GM18511 (cell line): ENCODE results near the gene ADAMTSL1.

Source experiments
- ATAC-seq: cut with Tn5 transposase; IDR thresholded peaks from one replicate; pipeline ENCODE4 v1.9.1; 2021; ENCODE audit warnings: mild to moderate bottlenecking, moderate library complexity; ENCODE audit not compliant: unreplicated experiment

The ADAMTSL1 gene

DNA sequence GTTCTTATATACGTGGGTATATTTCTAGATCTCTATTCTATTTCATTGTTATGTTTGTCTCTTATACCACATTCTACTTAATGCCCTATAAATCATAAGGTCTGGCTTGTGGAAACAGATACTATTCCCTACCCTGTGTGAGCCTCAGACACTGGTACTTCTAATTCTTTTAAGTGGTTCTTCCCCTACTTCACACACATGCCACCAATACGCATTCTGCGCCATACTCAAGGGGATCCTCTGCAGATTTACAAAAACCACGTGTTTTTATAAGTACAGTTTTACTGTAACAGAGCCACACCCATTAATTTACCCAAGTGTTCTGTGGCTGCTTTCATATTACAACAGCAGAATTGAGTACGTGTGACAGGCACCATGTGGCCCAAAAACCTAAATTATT lies 363.4 kb downstream of the ADAMTSL1 start:
- no peak for ATAC-seq

DNA sequence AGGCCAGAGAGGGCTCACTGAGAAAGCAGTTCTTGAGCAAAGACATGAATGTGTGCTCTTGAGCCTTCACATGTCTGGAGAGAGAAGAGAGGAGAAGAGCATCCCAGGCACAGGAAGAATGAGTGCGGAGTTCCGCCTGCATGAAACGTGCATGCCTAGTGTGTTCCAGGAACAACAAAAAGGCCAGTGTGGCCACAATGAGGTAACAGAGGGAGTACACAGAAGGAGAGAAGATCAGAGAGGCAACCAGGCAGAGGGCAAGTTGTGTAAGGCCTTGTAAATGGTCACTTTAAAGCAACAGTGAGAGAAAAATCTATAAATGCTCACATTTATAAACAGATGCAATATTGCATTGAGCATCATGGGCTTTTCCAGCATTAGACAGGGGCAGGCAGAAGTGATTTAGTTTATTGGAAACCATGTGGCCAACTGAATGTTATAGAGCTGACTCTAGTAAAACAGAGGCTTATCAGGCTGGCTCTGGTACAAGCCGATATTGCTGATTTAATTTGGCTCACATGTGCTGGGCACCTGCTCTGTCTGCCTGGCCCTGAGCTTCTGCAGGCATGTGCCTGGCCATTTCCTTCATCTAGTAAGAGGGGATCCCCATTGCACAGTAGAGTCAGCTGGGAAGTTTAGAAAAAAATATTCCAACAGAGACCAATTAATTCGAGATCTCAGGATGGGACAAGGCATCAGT lies 373.8 kb downstream of the ADAMTSL1 start:
- no peak for ATAC-seq

DNA sequence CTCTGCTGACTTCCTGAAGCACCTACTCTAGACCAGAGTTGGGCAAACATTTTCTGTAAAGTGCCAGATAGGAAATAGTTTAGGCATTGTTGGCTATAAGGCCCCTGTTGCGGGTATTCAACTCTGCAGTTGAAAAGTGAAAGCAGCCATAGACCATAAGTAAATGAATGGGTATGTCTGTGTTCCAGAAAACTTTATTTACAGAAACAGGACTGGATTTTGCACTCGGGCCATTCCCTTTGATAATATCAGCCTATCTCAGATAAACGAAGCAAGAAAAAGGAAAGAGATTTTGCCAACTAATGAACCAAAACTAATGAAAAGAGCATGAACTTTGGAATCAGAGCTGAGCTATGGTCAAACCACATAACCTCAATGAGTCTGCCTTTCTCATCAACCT lies 374.7 kb downstream of the ADAMTSL1 start:
- ATAC-seq: no peak

DNA sequence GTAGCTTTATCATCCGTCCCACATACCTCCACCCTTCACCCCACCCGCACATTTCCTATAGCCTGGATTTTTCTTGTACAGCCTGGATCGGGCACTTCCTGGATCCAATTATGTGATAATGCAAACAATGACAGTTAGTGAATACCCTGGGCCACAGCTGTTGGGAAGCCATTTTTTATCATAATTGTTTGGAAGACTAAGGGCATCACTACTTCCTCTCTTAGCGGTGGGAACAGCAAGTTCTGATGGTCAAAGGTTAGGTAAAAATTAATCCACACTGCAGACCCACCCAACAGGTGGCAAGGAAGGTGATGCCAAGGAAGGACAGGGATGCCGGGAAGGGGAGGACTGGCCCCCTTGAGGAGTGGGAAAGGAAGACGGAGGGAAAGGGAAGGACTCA lies 375.3 kb downstream of the ADAMTSL1 start:
- ATAC-seq: no peak

DNA sequence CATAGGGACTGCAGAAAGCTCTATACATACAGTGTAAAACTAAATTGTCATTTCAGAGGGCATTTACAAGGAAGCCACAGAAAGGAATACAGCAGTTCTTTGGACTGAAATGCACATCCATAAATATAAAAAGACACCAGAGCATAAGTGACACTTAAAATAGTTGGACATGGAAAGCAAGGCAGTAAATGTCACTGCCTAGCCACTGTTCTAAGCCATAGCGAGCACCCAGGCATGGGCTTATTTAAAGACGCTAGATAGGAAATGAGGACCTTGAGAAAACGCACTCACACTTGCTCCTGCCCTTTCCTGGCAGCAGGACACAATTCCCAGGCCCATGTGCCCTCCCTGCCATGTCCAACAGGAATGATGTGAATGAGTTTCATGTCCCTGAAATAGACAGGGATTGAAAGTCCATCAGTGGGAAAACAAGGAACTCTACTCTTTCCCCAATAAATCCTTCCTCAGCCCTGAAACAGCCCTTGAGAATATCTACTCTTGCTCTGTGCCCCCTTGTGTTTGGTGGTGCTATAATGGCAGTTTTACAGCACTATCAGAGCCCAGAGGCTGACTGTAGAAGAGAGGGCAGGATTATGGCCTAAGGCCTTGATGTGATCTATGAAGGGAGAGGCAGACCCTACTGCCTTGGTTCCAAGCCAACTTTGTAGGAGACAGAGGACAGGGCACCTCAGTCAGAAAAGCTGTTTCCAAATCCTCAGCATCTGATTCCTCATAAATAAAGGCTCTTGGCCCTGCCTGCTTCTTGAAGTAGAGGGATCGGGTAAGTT lies 376.1 kb downstream of the ADAMTSL1 start:
- ATAC-seq: no peak

DNA sequence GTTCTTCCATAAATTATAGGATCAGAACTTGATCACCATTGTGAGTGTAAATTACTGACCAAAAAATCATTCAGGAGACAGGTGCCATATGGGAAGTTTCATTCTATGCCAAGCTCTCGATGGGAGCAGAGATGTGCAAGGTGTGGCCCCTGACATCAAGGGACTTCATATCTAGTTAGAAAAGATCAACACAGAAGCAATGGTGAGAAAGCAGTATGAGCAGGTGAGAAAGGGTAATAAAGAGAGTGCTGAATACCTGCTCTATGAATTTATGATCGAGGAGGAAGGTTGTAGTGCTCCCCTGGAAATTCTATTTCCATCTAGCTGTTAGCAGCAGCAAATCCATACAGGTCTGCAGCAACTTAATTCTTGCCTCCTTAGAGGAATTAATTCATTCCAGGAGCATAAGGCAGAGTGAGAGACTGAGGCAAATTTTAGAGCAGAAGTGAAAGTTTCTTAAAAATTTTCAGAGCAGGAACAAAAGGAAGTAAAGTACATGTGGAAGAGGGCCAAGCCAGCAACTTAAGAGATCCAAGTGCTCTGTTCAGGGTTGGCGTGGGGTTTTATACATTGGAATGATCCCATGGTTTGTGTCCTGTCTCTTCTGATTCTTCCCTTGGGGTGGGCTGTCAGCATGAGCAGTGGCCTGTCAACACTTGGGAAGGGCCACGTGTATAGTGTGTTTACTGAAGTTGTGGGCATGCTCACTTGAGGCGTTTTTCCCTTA lies 377.3 kb downstream of the ADAMTSL1 start:
- no peak for ATAC-seq

DNA sequence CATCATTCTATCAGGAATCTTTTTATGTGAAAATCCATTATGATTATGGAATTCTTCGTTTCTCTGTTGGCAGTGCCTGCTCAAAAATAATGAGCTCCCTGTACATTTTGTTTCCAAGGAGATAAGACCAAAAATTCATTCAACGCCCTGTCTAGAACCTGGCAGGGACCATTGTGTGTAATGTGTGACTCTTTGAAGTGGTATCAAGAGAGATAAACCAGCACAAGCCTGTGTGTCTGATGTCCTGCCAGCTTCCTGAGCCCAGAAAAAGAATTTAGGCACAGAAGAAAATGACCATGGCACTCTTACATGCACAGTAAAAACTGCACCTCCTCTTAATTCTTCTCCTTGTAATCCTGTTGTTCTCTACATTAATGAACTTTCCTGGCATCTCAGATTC lies 381.7 kb downstream of the ADAMTSL1 start:
- no peak for ATAC-seq

DNA sequence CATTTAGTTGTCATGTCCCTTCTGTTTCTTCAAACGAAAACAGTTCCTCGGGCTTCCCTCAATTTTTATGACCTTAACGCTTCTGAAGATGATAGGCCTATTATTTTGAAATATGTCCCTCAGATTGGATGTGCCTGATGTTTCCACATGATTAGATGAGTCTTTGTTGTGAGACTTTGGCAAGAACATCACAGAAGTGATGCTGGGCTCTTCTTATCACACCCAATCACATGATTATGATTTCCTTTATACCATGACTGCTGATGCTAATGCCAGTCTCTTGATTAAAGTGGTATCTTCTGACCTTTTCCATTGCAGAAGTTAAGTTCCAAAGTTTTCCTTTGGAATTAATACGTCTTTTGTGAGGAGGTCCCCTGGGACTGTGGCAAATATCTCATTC lies 383.4 kb downstream of the ADAMTSL1 start:
- no peak for ATAC-seq

DNA sequence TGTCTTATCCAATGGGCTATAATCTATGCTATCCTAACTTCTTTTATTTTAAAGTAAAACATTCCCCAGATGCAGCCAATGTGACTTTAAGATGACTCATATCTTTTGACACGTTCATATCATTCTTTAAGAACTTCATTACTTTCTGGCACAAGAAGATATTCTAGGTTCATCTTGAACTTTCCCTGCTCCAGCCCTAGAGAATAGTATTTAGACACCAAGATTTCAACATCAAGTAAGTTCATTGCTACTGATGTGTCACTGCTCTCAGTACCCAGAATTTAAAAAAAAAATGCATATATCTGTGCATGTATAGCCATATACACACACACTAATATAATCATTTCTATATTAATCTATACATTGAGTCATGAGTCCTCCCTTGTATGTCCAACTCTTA lies 383.8 kb downstream of the ADAMTSL1 start:
- no peak for ATAC-seq

DNA sequence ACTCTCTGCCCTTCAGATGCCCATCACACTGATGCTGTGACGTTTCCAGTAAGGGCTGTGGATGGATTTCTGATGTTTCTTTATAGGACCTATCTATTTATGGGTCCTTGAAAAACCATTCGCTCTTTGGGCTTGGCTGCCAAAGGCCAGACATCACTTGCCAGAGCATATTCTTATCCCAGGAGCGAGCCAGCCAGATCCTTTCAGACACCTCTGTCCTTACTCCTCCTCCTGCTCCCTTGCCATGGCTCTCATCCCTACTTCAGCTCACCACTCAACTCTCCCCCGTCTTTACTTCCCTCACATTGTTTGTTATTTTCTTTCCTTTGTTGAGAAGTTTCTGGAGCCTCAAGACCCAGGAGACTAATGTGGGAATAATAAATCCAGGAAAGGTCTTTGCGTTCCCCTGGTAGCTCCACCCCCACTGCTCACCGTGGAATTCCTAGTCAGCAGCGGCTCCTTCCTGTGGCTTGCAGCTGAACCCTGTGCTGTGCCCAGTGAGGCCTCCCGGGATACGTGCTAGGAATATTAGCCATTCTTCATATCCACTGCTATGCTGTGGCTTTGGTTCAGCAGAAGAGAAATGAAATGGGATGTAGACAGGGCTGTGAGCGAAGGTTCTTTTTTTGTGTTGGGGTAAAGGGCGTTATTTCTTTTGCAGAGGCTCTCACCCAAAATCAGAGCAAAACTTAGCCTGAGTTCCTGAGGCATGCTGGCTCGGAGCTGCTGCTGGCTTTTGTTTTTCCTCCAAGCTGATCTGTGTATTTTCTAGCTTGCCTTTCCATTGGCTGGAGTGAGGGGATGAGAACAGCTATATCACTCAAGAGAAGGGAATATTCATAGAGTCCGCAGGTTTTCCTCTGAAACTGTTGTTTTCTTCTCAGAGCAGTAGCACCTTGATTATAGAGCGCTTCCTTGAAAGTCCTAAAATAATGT lies 387.9 kb downstream of the ADAMTSL1 start:
- no peak for ATAC-seq

DNA sequence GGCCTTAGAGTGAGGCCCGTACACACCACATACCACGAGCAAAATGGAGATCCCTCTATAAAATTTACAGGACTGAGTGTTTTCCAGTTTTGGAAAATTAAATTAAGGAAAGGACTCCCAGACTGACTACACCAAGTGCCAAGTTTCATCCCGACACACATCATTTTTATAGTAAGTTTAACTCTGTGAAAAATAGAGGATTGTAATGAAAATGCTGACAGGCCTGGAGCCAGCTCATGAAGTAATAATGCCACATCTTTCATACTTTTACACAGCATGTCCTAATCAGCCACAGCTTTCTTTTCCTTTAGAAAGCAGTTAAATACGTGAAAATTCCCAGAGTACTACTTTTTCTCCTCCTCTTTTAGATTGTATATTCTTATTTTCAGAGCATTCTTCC lies 389.8 kb downstream of the ADAMTSL1 start:
- ATAC-seq: no peak

DNA sequence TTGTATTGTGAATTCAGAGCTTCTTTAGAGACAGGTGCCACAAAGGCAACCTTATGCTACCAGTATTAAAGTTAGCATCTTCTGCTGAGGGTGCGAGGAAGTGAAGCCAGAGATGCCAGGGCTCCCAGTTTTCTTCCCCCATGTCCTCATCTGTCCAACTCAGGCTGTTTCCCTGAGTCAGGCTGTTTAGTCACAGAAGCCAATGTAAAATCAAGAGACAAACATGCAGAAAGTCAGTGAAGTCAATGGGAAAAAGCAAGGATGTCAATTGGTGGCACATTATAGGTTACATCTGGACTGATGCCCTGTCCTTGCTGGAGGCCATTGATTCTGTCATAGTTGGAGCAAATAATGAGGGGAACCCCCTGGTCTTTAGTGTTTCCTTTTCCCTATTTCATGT lies 390.6 kb downstream of the ADAMTSL1 start:
- ATAC-seq: no peak

DNA sequence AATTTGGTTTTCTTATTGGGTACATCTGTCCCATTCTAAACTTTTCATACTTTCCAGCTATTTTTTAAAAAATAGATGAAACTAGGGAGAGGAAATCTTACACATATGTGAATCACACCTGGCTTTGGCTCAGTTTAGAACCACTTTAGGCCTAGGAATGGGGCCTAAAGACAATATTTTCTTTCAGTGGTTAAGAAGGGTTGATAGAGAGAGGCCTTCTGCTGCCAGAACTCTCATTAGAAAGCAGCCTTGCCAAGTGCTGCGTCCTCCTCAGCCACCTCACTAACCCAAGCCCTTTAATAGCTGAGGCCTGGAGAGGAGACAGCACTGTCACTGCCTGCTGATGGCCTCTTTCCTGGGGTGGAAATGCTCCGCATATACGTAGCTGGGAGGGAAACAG lies 391.6 kb downstream of the ADAMTSL1 start:
- no peak for ATAC-seq

DNA sequence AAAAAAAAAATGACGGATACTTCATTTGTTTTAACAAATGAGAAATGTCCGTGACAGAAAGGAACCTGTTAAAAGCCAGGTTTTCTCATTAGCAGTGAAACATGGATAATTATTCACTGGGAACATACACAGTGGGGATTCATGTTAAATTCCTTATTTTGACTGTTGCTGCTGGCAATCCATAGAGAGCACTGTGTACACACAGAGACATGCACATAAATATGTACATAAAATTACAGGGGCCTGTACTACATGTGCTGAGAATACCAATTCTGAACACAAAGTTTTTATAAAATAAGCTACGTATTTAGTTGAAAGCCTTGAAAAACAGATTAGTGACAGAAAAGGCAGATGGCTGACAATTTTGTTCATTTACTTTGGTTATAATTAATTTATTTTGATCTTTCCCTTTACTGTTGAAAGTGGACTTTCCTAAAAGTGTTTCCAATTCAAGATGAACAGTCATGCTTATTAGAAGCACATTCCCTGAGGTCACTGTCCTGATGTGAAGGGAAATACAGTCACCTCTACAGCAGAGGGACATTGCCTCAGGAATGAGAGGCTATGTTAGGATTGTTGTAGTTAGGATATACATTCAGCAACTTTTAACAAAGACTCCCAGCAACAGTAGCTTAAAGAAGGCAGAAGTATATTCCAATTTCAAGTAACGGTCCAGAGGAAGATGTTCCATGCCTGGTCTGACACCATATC lies 392.3 kb downstream of the ADAMTSL1 start:
- ATAC-seq: no peak

DNA sequence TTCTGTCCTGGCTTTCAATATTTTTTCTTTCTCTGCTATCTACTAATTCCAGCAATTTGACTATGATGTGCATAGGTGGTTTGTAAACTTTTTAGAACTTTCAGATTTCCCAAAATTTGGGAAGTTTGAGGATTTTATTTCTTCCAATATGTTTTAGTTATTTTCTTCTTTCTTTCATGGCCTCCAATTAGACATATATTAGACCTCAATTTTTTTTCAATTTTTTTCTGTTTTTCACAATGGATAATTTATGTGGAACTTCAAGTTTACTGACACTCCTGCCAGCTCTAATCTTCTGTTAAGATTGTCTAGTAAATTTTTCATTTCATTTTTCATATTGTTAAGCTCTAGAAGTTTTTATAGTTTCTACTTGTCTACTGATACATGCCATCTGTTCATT lies 395.8 kb downstream of the ADAMTSL1 start:
- no peak for ATAC-seq

DNA sequence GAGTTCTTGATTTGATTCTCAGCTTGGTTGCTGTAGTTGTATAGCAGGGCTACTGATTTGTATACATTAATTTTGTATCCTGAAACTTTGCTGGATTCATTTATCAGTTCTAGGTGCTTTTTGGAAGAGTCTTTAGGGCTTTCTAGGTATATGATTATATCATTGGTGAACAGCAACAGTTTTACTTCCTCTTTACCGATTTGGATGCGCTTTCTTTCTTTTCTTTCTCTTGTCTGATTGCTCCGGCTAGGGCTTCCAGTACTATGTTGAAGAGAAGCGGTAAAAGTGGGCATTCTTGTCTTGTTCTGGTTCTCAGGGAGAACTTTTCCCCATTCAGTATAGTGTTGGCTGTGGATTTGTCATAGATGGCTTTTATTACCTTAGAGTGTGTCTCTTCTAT lies 400.1 kb downstream of the ADAMTSL1 start:
- ATAC-seq: peak; percentile 59

DNA sequence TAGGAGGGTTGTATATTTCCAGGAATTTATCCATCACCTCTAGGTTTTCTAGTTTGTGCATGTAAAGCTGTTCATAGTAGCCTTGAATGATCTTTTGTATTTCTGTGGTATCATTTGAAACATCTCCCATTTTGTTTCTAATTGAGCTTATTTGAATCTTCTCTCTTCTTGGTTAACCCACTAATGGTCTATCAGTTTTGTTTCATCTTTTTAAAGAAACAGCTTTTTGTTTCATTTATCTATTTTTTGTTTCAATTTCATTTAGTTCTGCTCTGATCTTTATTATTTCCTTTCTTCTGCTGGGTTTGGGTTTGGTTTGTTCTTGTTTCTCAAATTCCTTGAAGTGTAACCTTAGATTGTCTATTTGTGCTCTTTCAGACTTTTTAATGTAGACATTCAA lies 401.0 kb downstream of the ADAMTSL1 start:
- ATAC-seq: peak; percentile 81

DNA sequence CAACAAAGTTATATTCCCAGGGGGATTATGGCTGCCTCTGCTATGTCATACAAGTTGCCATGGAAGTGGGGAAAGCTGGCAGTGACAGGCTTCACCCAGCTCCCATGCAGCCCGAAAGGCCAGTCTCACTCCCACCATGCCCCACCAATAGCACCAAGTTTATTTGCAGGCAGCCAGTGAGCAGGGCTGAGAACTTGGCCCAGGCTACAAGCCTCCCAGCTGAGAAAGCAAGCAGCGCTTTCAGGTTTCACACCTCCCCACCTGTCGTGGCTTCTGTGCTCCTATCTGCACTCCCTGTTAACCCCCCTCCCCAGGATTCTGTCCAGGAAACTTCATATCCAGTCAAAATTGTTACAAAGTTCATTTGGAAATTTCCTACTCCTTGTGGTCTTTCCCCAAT lies 404.0 kb downstream of the ADAMTSL1 start:
- ATAC-seq: no peak

DNA sequence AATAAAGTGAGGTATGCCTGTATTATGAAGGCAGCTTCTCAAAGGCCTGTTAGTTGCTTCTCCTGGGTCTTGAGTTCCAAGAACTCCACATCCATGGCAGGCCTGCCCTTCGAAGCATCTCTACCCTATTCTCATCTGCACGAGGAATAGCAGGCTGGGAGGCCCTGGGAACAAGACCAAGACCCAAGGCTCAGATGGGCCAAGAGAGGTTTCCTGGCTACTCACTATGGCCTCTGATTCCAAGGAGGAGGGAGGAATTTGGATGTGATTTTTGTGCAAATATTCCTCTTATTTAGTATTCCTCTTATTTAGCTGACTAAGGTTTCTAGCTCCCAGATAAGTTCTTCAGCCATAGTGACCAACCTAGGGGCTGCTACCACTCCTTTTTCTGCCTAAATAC lies 407.8 kb downstream of the ADAMTSL1 start:
- ATAC-seq: no peak

DNA sequence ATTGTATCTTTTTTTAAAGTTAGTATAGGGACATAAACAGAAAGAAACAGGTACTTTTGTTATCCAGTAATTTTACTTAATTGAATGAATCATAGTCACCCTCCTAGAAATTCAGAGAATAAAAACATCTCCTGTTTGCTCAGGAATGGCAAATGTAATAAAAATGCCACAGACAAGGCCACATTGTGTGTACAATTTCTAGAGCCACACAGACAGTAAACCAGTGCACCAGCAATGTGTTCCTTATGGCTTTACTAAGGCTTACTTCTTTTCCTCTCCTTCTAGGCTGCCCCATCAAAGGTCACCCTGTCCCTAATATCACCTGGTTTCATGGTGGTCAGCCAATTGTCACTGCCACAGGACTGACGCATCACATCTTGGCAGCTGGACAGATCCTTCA lies 413.6 kb downstream of the ADAMTSL1 start:
- ATAC-seq: no peak
